ENCODE results near the gene SGK1.

GRCh38 chr6:134322216-134322615, 4.3 kb upstream of the SGK1 start:
- TF ChIP-seq POLR2AphosphoS5 (IDR thresholded peaks at IDR 0.05; ENCODE audit: borderline replicate concordance, low read depth, low read length) (no peak), EZH2 (IDR thresholded peaks at IDR 0.05) (no peak)
